ENCODE data around the gene STN1.

Gene STN1

DNA sequence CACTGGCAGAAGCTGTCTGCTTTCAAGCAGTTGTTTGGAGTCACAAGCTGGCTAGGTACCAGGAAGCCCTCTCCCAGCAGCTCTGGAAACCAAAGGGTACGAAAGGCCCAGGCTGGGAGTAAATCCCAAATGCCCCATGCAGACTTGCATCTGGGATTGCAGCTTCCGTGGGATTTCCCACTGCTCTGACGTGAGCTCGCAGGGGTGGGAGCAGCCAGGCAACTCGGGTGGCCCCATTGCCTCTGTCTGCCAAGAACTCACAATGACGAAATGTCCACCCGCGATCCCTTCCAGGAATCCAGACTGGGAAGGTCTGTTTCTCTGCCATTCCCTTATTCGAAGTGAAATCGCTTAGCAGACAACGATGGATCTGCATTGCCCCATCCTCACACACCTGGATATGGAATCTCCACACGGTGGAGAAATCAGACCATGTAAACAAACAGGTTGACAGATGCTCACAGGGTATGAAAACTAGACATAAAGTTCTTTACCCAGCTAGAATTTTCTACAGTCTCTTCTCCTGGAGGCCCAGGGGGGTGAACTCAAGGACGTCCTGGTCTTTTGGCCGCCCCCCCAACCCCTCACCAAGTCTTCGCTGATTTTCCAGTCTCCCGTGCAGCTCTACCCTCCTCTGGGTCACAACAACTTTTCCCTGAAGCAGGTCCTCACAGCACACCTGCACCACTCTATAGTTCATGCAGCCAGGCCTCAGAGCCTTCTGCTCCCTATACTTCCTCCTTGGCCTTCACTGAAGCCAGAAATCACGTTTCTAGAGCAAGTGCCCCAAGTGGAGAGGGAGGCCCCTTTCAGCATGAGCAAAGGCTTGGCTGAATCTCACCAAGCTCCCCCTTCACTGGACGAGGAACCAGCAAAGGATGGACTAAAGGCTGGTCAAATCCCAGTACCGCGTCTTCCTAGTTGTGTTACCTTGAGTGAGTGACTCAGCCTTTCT is 82.6 kb downstream of the STN1 start:
- H3K9me3 ChIP-seq (ENCODE audit: control insufficient read depth, insufficient read depth, low read length) = 0 out of 2 replicates have a peak, but pooled peaks cover 4% of the 10 kb centered on the region
- no peaks in the 10 kb centered on the region for H3K36me3 ChIP-seq (ENCODE audit: control insufficient read depth, insufficient read depth, low read length)
- no peak overlapping the region for H3K9ac ChIP-seq (ENCODE audit: low read depth, low read length)
- H3K4me3 ChIP-seq (ENCODE audit: low read depth, low read length) = no peak overlapping the region
- no peaks in the 10 kb centered on the region for H3K27me3 ChIP-seq (ENCODE audit: control insufficient read depth, insufficient read depth, low read length)
- peaks cover 35% of the 10 kb centered on the region for H3K4me1 ChIP-seq (ENCODE audit: control insufficient read depth, insufficient read depth, low read length)
- no peak overlapping the region for H3K27ac ChIP-seq (ENCODE audit: low read depth, low read length)

DNA sequence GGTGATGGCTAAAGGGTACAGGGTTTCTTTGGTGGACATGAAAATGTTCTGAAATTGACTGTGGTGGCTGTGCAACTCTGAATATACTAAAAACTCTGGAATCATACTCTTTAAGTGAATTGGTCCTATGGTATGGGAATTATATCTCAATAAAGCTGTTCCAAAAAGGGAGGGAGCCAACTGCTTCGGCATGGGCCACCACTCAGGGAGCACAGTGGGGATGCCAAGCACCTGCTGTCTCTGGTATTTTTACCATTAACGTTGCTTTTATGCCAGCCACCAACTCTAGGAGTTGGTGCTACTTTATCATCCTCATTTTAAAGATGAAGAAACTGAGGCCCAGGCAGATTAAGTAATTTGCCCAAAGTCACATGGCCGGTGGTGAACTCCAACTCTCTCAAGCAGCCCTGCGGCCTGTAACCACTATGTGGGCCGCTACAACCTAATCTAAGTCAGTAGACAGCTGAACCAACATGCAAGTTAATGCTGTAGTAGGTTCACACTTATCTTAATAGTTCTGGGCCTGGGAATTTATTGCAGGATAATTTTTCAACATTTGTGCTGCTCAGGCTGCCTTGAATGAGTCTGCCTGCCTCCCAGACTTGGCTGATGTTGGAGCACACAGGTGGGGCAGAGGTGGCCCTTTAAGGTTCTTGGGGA is 83.4 kb downstream of the STN1 start:
- Histone ChIP-seq H3K4me3 (ENCODE audit: low read depth, low read length) (peak overlapping the region; percentile 7; the same call in 1 of the 2 replicates), H3K27me3 (ENCODE audit: control insufficient read depth, insufficient read depth, low read length) (no peaks in the 10 kb centered on the region), H3K36me3 (ENCODE audit: control insufficient read depth, insufficient read depth, low read length) (no peaks in the 10 kb centered on the region), H3K9ac (ENCODE audit: low read depth, low read length) (no peak overlapping the region), H3K9me3 (ENCODE audit: control insufficient read depth, insufficient read depth, low read length) (0 out of 2 replicates have a peak, but pooled peaks cover 4% of the 10 kb centered on the region), H3K27ac (ENCODE audit: low read depth, low read length) (peak overlapping the region; percentile 52), H3K4me1 (ENCODE audit: control insufficient read depth, insufficient read depth, low read length) (peaks cover 33% of the 10 kb centered on the region)

DNA sequence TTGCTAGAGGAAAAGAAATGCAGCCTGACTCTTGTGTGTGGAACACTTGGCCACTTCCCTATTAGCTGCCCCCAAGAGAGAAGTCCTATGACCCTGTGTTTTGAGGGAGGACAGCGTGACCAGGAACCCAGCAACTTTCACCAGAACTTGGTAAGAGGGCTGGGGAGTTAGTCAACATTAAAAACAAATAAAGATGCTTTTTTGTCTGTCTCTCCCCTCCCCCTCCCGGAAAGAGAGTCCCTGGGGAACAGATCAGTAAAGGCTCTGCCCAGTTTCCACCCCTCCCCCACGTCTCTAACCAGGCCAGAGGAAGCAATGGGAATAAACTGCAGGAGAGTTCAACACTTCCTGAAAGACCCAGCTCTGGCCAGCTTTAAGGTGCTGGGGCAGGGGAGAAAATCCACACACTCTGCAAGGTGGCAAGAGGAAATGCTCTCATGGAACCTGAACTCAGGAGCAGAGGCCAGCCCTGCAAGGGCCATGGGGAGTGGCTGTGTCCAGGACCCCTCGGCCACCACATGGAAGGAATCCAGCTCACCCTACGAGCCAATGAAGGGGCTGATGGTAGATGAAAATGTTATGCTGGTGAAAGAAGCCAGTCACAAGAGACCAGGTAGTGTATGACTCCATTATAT is 84.1 kb downstream of the STN1 start:
- H3K27me3 ChIP-seq (ENCODE audit: control insufficient read depth, insufficient read depth, low read length) = no peaks in the 10 kb centered on the region
- H3K9me3 ChIP-seq (ENCODE audit: control insufficient read depth, insufficient read depth, low read length) = 0 out of 2 replicates have a peak, but pooled peaks cover 4% of the 10 kb centered on the region
- H3K4me1 ChIP-seq (ENCODE audit: control insufficient read depth, insufficient read depth, low read length) = peaks cover 28% of the 10 kb centered on the region
- peak overlapping the region; percentile 73 for H3K27ac ChIP-seq (ENCODE audit: low read depth, low read length)
- no peaks in the 10 kb centered on the region for H3K36me3 ChIP-seq (ENCODE audit: control insufficient read depth, insufficient read depth, low read length)
- H3K4me3 ChIP-seq (ENCODE audit: low read depth, low read length) = peak overlapping the region; percentile 7; the same call in 1 of the 2 replicates
- H3K9ac ChIP-seq (ENCODE audit: low read depth, low read length) = no peak overlapping the region

DNA sequence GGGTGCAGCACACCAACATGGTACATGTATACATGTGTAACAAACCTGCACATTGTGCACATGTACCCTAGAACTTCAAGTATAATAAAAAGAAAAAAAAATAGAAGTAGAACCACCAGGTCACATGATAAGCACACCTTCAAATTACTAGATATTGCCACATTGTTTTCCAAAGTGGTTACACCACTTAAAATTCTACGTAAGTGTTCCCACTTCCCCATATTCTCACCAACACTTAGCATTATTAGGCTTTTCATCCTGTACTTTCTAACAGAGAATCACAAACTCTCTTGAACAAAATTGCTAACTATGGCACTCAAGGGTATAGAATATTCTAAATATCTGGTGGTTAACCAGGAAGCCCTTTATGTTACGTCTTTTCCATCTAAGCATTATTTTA is 85.2 kb downstream of the STN1 start:
- Histone ChIP-seq H3K36me3 (ENCODE audit: control insufficient read depth, insufficient read depth, low read length) (no peaks in the 10 kb centered on the region), H3K27ac (ENCODE audit: low read depth, low read length) (no peak overlapping the region), H3K4me1 (ENCODE audit: control insufficient read depth, insufficient read depth, low read length) (peaks cover 27% of the 10 kb centered on the region), H3K27me3 (ENCODE audit: control insufficient read depth, insufficient read depth, low read length) (no peaks in the 10 kb centered on the region), H3K4me3 (ENCODE audit: low read depth, low read length) (no peak overlapping the region), H3K9ac (ENCODE audit: low read depth, low read length) (no peak overlapping the region), H3K9me3 (ENCODE audit: control insufficient read depth, insufficient read depth, low read length) (0 out of 2 replicates have a peak, but pooled peaks cover 4% of the 10 kb centered on the region)
